Rectal smooth muscle tissue (tissue), 1 donor: ENCODE data around the gene SH3RF3.

Source experiments
- H3K27ac ChIP-seq: one replicate; pipeline ENCODE4 v1.7.0; 2013; ENCODE audit warnings: low read depth, low read length, inconsistent platforms
- H3K27me3 ChIP-seq: one replicate; pipeline ENCODE4 v1.7.0; 2013; ENCODE audit warnings: low read length; ENCODE audit not compliant: control insufficient read depth, insufficient read depth
- H3K36me3 ChIP-seq: one replicate; pipeline ENCODE4 v1.7.0; 2013; ENCODE audit warnings: low read length; ENCODE audit not compliant: control insufficient read depth, insufficient read depth
- H3K4me1 ChIP-seq: one replicate; pipeline ENCODE4 v1.7.0; 2013; ENCODE audit warnings: low read length; ENCODE audit not compliant: control insufficient read depth, insufficient read depth
- H3K4me3 ChIP-seq: one replicate; pipeline ENCODE4 v1.7.0; 2013; ENCODE audit warnings: low read length
- H3K9ac ChIP-seq: one replicate; pipeline ENCODE4 v1.7.0; 2013; ENCODE audit warnings: low read length

Gene SH3RF3

GRCh38 chr2:109280804-109281203, 151.8 kb downstream of the SH3RF3 start:
- Histone ChIP-seq H3K4me3 (no peak overlapping the region), H3K9ac (no peak overlapping the region), H3K27ac (no peak overlapping the region), H3K4me1 (no peaks in the 10 kb centered on the region), H3K36me3 (no peaks in the 10 kb centered on the region), H3K27me3 (no peaks in the 10 kb centered on the region)

- H3K27ac ChIP-seq = no peak overlapping the region
- no peaks in the 10 kb centered on the region for H3K4me1 ChIP-seq
- no peaks in the 10 kb centered on the region for H3K27me3 ChIP-seq
- H3K4me3 ChIP-seq = no peak overlapping the region
- no peak overlapping the region for H3K9ac ChIP-seq
- H3K36me3 ChIP-seq = no peaks in the 10 kb centered on the region
These were observed 153.4 kb downstream of the SH3RF3 start for GRCh38 chr2:109282360-109282759.

- no peaks in the 10 kb centered on the region for H3K4me1 ChIP-seq
- H3K27me3 ChIP-seq = no peaks in the 10 kb centered on the region
- no peaks in the 10 kb centered on the region for H3K36me3 ChIP-seq
- H3K27ac ChIP-seq = no peak overlapping the region
- no peak overlapping the region for H3K9ac ChIP-seq
- H3K4me3 ChIP-seq = no peak overlapping the region
These were observed 153.9 kb downstream of the SH3RF3 start for GRCh38 chr2:109282865-109283264.

GRCh38 chr2:109284826-109285225, 155.8 kb downstream of the SH3RF3 start:
- no peaks in the 10 kb centered on the region for H3K36me3 ChIP-seq
- no peaks in the 10 kb centered on the region for H3K27me3 ChIP-seq
- H3K4me1 ChIP-seq = no peaks in the 10 kb centered on the region
- H3K27ac ChIP-seq = no peak overlapping the region
- no peak overlapping the region for H3K4me3 ChIP-seq
- H3K9ac ChIP-seq = no peak overlapping the region

- H3K4me3 ChIP-seq = no peak overlapping the region
- no peaks in the 10 kb centered on the region for H3K4me1 ChIP-seq
- H3K36me3 ChIP-seq = no peaks in the 10 kb centered on the region
- no peaks in the 10 kb centered on the region for H3K27me3 ChIP-seq
- no peak overlapping the region for H3K9ac ChIP-seq
- no peak overlapping the region for H3K27ac ChIP-seq
These were observed 156.2 kb downstream of the SH3RF3 start for GRCh38 chr2:109285244-109285651.

GRCh38 chr2:109287413-109287812, 158.4 kb downstream of the SH3RF3 start:
- Histone ChIP-seq H3K27me3 (no peaks in the 10 kb centered on the region), H3K9ac (no peak overlapping the region), H3K4me1 (no peaks in the 10 kb centered on the region), H3K4me3 (no peak overlapping the region), H3K27ac (no peak overlapping the region), H3K36me3 (no peaks in the 10 kb centered on the region)

GRCh38 chr2:109287838-109288237, 158.8 kb downstream of the SH3RF3 start:
- no peaks in the 10 kb centered on the region for H3K4me1 ChIP-seq
- H3K9ac ChIP-seq = no peak overlapping the region
- H3K27ac ChIP-seq = no peak overlapping the region
- H3K27me3 ChIP-seq = no peaks in the 10 kb centered on the region
- no peak overlapping the region for H3K4me3 ChIP-seq
- H3K36me3 ChIP-seq = no peaks in the 10 kb centered on the region

- no peak overlapping the region for H3K27ac ChIP-seq
These were observed 159.8 kb downstream of the SH3RF3 start for GRCh38 chr2:109288544-109289368.

GRCh38 chr2:109289504-109290222, 160.7 kb downstream of the SH3RF3 start:
- no peaks in the 10 kb centered on the region for H3K4me1 ChIP-seq
- H3K4me3 ChIP-seq = no peak overlapping the region

More at GRCh38 chr2:109288544-109289368, 159.8 kb downstream of the SH3RF3 start:
- Histone ChIP-seq H3K27me3 (no peaks in the 10 kb centered on the region), H3K4me1 (no peaks in the 10 kb centered on the region), H3K4me3 (no peak overlapping the region), H3K36me3 (no peaks in the 10 kb centered on the region), H3K9ac (no peak overlapping the region)

GRCh38 chr2:109290887-109291643, 162.1 kb downstream of the SH3RF3 start:
- Histone ChIP-seq H3K4me1 (no peaks in the 10 kb centered on the region), H3K36me3 (no peaks in the 10 kb centered on the region), H3K9ac (peak overlapping the region; percentile 16), H3K27ac (no peak overlapping the region), H3K4me3 (no peak overlapping the region), H3K27me3 (no peaks in the 10 kb centered on the region)

More at GRCh38 chr2:109289504-109290222, 160.7 kb downstream of the SH3RF3 start:
- H3K36me3 ChIP-seq = no peaks in the 10 kb centered on the region
- no peak overlapping the region for H3K9ac ChIP-seq
- no peaks in the 10 kb centered on the region for H3K27me3 ChIP-seq
- H3K27ac ChIP-seq = no peak overlapping the region

- no peaks in the 10 kb centered on the region for H3K36me3 ChIP-seq
- H3K4me3 ChIP-seq = no peak overlapping the region
- no peak overlapping the region for H3K9ac ChIP-seq
- no peaks in the 10 kb centered on the region for H3K4me1 ChIP-seq
- no peaks in the 10 kb centered on the region for H3K27me3 ChIP-seq
- no peak overlapping the region for H3K27ac ChIP-seq
These were observed 163.4 kb downstream of the SH3RF3 start for GRCh38 chr2:109292386-109292785.

- Histone ChIP-seq H3K4me3 (no peak overlapping the region), H3K27ac (no peak overlapping the region), H3K27me3 (no peaks in the 10 kb centered on the region), H3K4me1 (no peaks in the 10 kb centered on the region), H3K9ac (no peak overlapping the region), H3K36me3 (no peaks in the 10 kb centered on the region)
These were observed 164.7 kb downstream of the SH3RF3 start for GRCh38 chr2:109293663-109294062.
